HEK293 (cell line): Measurements from ENCODE around the gene HGD.

Experiments
- CTCF ChIA-PET: fragments of 350-600 bp; formaldehyde crosslinking; extraction: SDS; loops from one replicate; lab custom pipeline; 2021; ENCODE audit warnings: antibody characterized with exemption; lab: Yijun Ruan, JAX
- POLR2A ChIA-PET: fragments of 300-600 bp; formaldehyde crosslinking; extraction: SDS; loops from one replicate; lab custom pipeline; 2020; ENCODE audit warnings: antibody characterized with exemption, inconsistent platforms; lab: Yijun Ruan, JAX
- H3K27ac ChIP-seq: fragments of 200-500 bp; sonication (Bioruptor generic); 2 replicates; pipeline ENCODE4 v1.5.1; 2014; ENCODE audit warnings: low read depth, low read length, control low read depth, inconsistent platforms; ENCODE audit errors: extremely low read depth
- H3K36me3 ChIP-seq, 2 experiments: fragments of 200-500 bp in 1 of 2; sonication (Bioruptor generic) in 1 of 2; 1 replicate in 1 of 2; 2 replicates in 1 of 2; pipeline ENCODE4 v1.5.1; 2014 to 2017; ENCODE audit warnings: inconsistent platforms in 2 of 2, low read length in 2 of 2; ENCODE audit not compliant: control insufficient read depth in 2 of 2, insufficient read depth in 1 of 2
- H3K4me1 ChIP-seq: fragments of 200-500 bp; sonication (Bioruptor generic); 2 replicates; pipeline ENCODE4 v1.5.1; 2014; ENCODE audit warnings: mild to moderate bottlenecking, low read length, inconsistent platforms; ENCODE audit not compliant: control insufficient read depth, insufficient read depth
- H3K4me3 ChIP-seq: 2 replicates; pipeline ENCODE4 v1.5.1; 2011; ENCODE audit warnings: low read depth, mild to moderate bottlenecking, control low read depth, low read length, moderate library complexity
- H3K9me3 ChIP-seq: fragments of 200-500 bp; sonication (Bioruptor generic); 2 replicates; pipeline ENCODE4 v1.5.1; 2014; ENCODE audit warnings: low read depth, low read length, inconsistent platforms; ENCODE audit not compliant: control insufficient read depth, insufficient read depth
- KLF8 ChIP-seq: fragments of 450-650 bp; formaldehyde crosslinking; IDR thresholded peaks from 2 replicates; pipeline ENCODE4 v1.5.1; 2016; ENCODE audit warnings: missing biosample characterization, missing genetic modification characterization
- PRDM1 ChIP-seq: fragments of 450-650 bp; formaldehyde crosslinking; IDR thresholded peaks from 2 replicates; pipeline ENCODE4; 2016; ENCODE audit warnings: missing biosample characterization, missing genetic modification characterization
- WT1 ChIP-seq: fragments of 450-650 bp; formaldehyde crosslinking; IDR thresholded peaks from 2 replicates; pipeline ENCODE4 v1.5.1; 2016; ENCODE audit warnings: missing biosample characterization, missing genetic modification characterization
- ZBTB7A ChIP-seq: fragments of 450-650 bp; formaldehyde crosslinking; IDR thresholded peaks from 2 replicates; pipeline ENCODE4 v1.5.1; 2016; ENCODE audit warnings: low read depth, missing biosample characterization, missing genetic modification characterization
- ZFP41 ChIP-seq: fragments of 450-650 bp; formaldehyde crosslinking; IDR thresholded peaks from 2 replicates; pipeline ENCODE4 v1.5.1; 2016; ENCODE audit warnings: missing biosample characterization, missing genetic modification characterization, borderline replicate concordance
- ZNF184 ChIP-seq: fragments of 450-650 bp; IDR thresholded peaks from 2 replicates; pipeline ENCODE4 v1.5.1; 2018; ENCODE audit warnings: missing biosample characterization, mild to moderate bottlenecking, missing genetic modification characterization
- ZNF211 ChIP-seq: fragments of 450-650 bp; formaldehyde crosslinking; IDR thresholded peaks from 2 replicates; pipeline ENCODE4 v1.5.1; 2016; ENCODE audit warnings: low read depth, missing biosample characterization, missing genetic modification characterization
- ZNF266 ChIP-seq: fragments of 450-650 bp; formaldehyde crosslinking; IDR thresholded peaks from 2 replicates; pipeline ENCODE4 v1.5.1; 2016; ENCODE audit warnings: missing biosample characterization, missing genetic modification characterization, low read depth
- ZNF292 ChIP-seq: fragments of 450-650 bp; formaldehyde crosslinking; IDR thresholded peaks from 2 replicates; pipeline ENCODE4 v1.5.1; 2016; ENCODE audit warnings: low read depth, missing biosample characterization, missing genetic modification characterization, borderline replicate concordance
- ZNF311 ChIP-seq: fragments of 450-650 bp; formaldehyde crosslinking; IDR thresholded peaks from 2 replicates; pipeline ENCODE4 v1.5.1; 2017; ENCODE audit warnings: missing biosample characterization, missing genetic modification characterization, borderline replicate concordance
- ZNF324 ChIP-seq: fragments of 450-650 bp; formaldehyde crosslinking; IDR thresholded peaks from 2 replicates; pipeline ENCODE4 v1.5.1; 2016; ENCODE audit warnings: missing biosample characterization, missing genetic modification characterization
- ZNF335 ChIP-seq: fragments of 450-650 bp; formaldehyde crosslinking; conservative IDR thresholded peaks from 2 replicates; pipeline ENCODE4 v1.5.1; 2016; ENCODE audit warnings: missing biosample characterization, missing genetic modification characterization
- ZNF621 ChIP-seq: fragments of 450-650 bp; formaldehyde crosslinking; IDR thresholded peaks from 2 replicates; pipeline ENCODE4 v1.5.1; 2017; ENCODE audit warnings: missing biosample characterization, missing genetic modification characterization
- ZNF664 ChIP-seq: fragments of 450-650 bp; formaldehyde crosslinking; IDR thresholded peaks from 2 replicates; pipeline ENCODE4 v1.5.1; 2016; ENCODE audit warnings: missing biosample characterization, missing genetic modification characterization
- ZNF843 ChIP-seq: fragments of 450-650 bp; formaldehyde crosslinking; IDR thresholded peaks from 2 replicates; pipeline ENCODE4 v1.5.1; 2016; ENCODE audit warnings: missing biosample characterization, missing genetic modification characterization
- TF ChIP-seq, protein P1 (sequence below): fragments of 450-650 bp; formaldehyde crosslinking; IDR thresholded peaks from 2 replicates; pipeline ENCODE4 v1.5.1; 2016; ENCODE audit warnings: missing biosample characterization, missing genetic modification characterization
- TF ChIP-seq, protein P2 (sequence below): fragments of 450-650 bp; formaldehyde crosslinking; IDR thresholded peaks from 2 replicates; pipeline ENCODE4 v1.5.1; 2016; ENCODE audit warnings: missing biosample characterization, missing genetic modification characterization
- TF ChIP-seq, protein P3 (sequence below): fragments of 450-650 bp; formaldehyde crosslinking; IDR thresholded peaks from 2 replicates; pipeline ENCODE4 v1.5.1; 2016; ENCODE audit warnings: missing biosample characterization, missing genetic modification characterization
- TF ChIP-seq, protein P4 (sequence below): fragments of 450-650 bp; formaldehyde crosslinking; IDR thresholded peaks from 2 replicates; pipeline ENCODE4 v1.5.1; 2016; ENCODE audit warnings: missing biosample characterization, missing genetic modification characterization

Gene HGD

DNA sequence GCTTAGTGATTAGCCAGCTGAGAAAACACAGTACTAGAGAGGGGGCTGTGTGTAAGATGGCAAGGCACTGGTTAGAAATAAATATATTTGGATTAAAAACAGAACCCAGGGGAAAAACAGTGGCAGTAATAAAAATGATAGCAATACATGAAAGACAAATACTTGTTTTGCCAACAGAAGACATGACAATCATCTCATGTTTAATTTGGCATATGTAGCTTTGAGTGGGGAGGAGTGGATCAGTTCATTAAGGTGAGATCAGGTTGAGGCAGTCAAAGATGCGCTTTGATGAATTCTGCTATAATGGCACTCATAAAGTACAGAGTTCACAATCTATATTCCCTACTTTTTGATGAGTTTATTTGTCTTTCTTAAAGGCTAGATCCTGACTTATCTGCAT, 3.4 kb upstream of the HGD start (continued):
- TF ChIP-seq, protein P1, sequence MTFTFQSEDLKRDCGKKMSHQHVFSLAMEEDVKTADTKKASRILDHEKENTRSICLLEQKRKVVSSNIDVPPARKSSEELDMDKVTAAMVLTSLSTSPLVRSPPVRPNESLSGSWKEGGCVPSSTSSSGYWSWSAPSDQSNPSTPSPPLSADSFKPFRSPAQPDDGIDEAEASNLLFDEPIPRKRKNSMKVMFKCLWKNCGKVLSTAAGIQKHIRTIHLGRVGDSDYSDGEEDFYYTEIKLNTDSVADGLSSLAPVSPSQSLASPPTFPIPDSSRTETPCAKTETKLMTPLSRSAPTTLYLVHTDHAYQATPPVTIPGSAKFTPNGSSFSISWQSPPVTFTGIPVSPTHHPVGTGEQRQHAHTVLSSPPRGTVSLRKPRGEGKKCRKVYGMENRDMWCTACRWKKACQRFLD (tag by site-specific recombination), result no peak
- TF ChIP-seq ZNF621 (tag by site-specific recombination) (no peak), ZNF664 (no peak)
- TF ChIP-seq, protein P2, sequence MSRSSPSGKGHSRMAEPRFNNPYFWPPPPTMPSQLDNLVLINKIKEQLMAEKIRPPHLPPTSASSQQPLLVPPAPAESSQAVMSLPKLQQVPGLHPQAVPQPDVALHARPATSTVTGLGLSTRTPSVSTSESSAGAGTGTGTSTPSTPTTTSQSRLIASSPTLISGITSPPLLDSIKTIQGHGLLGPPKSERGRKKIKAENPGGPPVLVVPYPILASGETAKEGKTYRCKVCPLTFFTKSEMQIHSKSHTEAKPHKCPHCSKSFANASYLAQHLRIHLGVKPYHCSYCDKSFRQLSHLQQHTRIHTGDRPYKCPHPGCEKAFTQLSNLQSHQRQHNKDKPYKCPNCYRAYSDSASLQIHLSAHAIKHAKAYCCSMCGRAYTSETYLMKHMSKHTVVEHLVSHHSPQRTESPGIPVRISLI, result no peak

DNA sequence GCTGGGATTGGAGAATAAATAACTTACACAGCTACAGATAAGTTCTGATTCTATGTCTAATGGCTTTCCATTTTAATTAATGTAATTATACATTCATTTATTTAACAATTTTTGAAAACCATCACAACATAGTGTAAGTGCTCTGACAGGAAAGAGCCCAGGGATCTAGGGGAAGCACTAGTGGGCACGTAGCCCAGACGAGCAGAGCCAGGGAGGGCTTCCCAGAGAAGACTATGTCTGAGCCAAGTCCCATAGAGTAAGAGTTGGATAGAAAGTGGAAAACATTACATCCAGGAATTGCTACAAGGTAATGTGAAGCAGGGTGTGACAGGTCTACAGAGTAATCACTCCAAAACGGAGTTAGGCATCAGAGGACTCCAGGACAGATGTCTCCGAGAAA, 2.9 kb upstream of the HGD start:
- Histone ChIP-seq H3K4me1 (no peaks in the 10 kb centered on the region), H3K27ac (no peak overlapping the region), H3K4me3 (no peak overlapping the region), H3K9me3 (no peaks in the 10 kb centered on the region), H3K36me3 (no peaks in the 10 kb centered on the region)
- TF ChIP-seq ZNF324, result no peak
- TF ChIP-seq ZNF292 (tag by site-specific recombination), result no peak
- TF ChIP-seq, protein P3, sequence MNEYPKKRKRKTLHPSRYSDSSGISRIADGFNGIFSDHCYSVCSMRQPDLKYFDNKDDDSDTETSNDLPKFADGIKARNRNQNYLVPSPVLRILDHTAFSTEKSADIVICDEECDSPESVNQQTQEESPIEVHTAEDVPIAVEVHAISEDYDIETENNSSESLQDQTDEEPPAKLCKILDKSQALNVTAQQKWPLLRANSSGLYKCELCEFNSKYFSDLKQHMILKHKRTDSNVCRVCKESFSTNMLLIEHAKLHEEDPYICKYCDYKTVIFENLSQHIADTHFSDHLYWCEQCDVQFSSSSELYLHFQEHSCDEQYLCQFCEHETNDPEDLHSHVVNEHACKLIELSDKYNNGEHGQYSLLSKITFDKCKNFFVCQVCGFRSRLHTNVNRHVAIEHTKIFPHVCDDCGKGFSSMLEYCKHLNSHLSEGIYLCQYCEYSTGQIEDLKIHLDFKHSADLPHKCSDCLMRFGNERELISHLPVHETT, result no peak
- TF ChIP-seq ZNF311 (tag by site-specific recombination), result no peak
- TF ChIP-seq PRDM1 (tag by site-specific recombination), result no peak
- no peak for TF ChIP-seq ZNF266
- TF ChIP-seq ZNF843 (tag by site-specific recombination), result no peak
- no peak for TF ChIP-seq ZFP41 (tag by site-specific recombination)
- CTCF ChIA-PET, result no interaction called here
- POLR2A ChIA-PET, result no interaction called here

DNA sequence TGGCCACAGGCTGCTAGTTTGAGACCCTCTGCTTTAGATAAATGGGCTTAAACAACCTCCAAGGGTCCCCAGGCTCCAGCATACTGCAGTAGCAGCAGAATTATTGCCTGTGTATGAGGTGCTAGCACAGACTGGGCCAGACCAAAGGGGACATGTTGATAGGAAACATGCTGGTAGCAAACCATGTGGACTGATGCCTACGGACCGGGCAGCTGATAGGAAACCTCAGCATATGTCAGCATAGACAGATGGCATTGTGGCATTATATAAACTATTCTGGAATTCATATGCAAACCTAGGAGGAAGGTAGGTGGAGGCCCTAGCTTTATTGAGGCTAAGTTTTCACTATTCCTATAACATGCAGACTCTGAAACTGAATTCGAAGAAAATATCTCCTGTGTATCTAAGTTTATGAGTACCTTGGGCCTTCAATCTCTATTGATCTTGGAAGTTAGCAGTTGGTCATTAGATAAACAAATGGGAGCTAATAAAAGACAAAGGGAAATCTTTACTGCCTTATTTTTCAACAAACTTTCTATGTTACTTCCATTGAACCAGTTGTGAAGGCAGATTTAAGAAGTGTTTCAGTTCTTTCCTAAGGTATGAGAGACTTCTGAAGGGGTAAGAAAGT, 1.7 kb upstream of the HGD start:
- Histone ChIP-seq H3K9me3 (no peaks in the 10 kb centered on the region), H3K4me3 (no peak overlapping the region), H3K4me1 (no peaks in the 10 kb centered on the region), H3K27ac (no peak overlapping the region), H3K36me3 (no peaks in the 10 kb centered on the region)
- TF ChIP-seq ZBTB7A (no peak), ZNF335 (no peak), ZFP41 (tag by site-specific recombination) (no peak), KLF8 (tag by site-specific recombination) (no peak), ZNF211 (tag by site-specific recombination) (no peak), ZNF184 (tag by site-specific recombination) (no peak), WT1 (tag by site-specific recombination) (no peak)
- TF ChIP-seq, protein P4, sequence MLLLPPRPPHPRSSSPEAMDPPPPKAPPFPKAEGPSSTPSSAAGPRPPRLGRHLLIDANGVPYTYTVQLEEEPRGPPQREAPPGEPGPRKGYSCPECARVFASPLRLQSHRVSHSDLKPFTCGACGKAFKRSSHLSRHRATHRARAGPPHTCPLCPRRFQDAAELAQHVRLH (tag by site-specific recombination), result no peak
- CTCF ChIA-PET, result no interaction called here
- POLR2A ChIA-PET, result no interaction called here
